ENCODE data around the gene EFCAB13.

EFCAB13 gene

DNA sequence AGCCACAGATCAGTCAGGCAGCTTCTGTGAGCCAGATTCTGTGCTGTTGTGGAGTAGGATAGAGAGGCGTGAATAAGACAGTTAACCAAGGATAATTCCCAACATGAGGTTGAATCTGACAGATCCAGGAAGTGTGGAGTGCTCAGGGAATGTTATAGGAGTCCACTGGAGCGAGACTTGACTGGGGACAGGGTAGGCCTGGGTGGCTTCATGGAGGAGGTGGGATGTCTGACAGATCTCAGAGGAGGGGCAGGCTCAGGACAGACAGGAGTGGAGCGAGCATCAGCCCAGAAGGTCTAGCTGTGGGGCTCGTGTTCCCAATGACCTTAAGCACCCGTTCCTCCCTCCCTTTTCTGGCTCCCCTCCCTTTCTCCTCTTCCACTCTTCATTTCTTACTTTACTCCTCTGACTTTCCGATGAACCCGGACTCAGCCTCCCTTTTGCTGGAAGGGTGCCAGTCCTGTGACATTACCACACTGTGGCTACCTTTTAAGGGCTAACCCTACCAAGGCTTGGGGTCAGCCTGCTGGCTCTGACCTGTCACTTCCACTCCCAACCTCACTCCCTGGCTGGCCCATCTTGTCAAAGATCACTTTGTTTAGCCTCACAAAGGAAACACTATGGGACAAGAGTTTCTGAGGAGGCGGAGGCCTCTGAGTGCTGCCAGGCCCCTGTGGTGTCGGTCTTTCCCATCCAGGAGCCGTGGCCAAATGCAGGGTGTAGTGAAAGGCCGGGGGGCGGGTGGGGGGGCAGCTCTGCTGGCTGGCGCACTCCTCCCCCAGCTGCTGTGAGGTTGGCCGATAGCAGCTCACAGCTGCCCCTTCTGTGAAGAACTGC, 28.5 kb upstream of the EFCAB13 start:
- DNase-seq (ENCODE audit: low read depth in 3 of 3, low spot score in 1 of 3): no peak

DNA sequence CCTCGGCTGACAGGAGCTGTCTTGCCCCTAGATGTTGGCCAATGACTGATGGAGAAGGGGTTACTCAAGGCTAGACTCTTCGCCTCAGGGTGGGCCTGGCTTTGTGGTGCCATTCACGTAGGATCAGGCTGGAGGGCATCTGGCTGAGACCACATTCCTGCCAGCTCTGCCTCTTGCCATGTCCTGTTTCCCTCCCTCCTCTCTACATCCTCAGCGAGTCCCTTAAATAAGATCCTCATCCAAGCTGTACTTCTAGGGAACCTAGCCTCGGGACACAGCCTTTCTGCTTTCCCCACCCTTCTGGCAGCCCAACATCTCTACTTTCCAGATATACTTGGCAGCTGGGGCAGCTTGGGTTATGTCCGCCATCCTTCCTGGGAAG, 27.9 kb upstream of the EFCAB13 start:
- no peak for DNase-seq (ENCODE audit: low read depth in 3 of 3, low spot score in 1 of 3)

DNA sequence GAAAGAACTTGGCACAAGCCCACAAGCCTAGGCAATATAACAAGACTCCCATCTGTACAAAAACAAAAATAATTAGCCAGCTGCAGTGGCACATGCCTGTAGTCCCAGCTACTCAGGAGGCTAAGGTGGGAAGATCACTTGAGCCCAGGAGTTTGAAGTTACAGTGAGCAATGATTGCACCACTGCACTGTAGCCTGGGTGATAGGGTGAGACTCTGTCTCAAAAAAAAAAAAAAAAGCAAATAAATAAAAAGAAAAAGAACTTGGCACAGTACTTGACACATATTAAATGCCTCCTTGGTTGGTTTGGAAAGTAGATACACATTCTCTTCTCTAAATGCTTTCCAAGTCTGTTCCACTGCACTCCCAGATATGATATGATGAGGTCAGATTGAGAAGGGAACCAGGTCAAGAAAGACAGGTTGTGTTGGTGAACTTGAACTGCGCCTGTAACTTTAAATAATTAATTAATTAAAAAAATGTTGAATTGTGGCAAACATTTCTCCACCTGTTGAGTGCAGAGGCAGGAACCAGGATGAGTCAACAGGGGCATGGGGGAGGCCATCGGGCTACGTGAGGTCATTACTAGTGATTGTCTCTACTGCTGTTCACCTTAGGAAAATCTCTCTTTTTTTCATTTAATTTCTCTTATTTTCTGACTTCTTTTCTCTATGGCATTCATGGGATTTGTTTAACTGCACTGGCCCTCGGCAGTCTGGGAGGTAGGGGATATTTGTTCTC, 25.9 kb upstream of the EFCAB13 start:
- DNase-seq (ENCODE audit: low read depth in 3 of 3, low spot score in 1 of 3): no peak

DNA sequence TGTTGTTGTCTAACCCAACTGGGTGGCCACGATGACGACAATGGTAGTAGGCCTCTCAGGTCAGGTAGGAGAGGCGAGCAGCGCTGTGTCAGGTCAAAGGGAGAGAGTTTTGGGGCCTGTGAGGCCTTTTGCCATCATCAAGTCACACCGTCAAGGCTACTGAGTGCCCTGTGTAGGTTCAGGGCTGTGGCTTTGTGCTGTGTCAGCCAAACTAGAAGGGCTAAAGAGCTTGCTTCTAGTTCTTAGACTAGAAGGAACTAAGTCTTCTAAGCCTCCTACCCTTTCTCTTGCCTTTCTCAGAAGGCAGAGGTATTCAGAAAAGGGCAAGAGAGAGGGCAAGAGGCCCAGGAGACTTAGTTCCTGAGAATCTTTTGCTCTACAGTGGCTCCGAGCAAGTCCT, 25.0 kb upstream of the EFCAB13 start:
- DNase-seq (ENCODE audit: low read depth in 3 of 3, low spot score in 1 of 3): no peak

DNA sequence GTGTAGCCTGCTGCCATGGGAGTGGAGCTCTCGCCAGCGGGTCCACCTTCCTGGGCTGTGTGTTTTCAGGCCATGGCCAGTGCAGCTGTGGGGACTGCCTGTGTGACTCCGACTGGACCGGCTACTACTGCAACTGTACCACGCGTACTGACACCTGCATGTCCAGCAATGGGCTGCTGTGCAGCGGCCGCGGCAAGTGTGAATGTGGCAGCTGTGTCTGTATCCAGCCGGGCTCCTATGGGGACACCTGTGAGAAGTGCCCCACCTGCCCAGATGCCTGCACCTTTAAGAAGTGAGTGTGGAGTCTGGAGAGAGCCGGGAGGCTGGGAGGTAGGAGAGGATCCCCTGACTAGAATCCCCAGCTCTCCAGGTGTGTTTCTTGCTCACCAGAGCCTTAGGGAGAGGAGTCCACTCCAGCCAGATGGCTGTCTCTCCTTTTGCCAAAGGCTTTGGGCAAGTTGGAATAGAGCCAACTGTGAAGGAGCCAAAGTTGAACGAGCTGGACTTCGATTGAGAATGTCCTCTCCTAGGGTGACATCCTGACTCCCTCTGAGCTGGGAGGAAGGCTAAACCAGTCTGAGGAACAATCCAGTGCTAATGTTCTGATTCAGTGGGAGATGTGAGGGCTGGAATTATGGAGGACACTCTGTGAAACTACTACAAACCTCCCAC, 24.4 kb upstream of the EFCAB13 start:
- no peak for DNase-seq (ENCODE audit: low read depth in 3 of 3, low spot score in 1 of 3)

DNA sequence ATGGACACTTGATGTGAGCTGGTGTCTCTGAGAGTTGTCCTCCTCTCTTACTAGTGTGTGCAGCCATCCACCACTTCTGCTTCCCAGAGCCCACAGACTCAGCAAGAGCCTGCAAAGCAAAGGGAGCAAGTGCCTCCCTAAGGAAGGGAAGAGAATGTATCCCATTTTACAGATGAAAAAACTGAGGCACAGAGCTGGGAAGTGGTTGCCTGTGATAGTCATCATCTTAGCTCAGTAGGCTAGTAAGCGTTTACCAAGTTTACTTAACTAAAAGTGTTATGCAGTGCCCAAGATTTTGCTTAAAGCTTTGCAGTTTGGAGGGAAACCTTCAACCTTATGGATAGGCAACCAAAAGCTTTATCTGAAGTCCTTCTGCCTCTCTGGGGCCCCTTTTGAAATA, 23.0 kb upstream of the EFCAB13 start:
- DNase-seq (ENCODE audit: low read depth in 3 of 3, low spot score in 1 of 3): no peak

DNA sequence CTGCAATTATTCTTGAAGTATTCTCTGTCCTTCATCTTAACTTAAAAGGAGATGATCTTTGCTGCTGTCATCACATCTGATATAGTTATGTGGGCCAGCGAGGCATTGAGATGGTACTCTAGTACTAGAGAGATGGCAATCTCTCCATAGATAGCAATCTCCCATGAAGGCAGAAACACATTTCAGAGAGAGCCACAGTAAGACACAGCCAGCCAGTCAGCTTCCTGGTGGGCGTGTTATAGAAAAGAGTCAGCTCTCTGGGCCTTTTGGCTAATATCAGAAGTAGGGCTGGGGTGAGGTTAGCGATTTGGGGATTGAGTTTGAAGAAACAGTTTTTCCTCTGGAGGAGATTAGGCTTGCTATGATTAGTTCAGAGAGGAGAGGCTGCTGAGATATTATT, 22.6 kb upstream of the EFCAB13 start:
- DNase-seq (ENCODE audit: low read depth in 3 of 3, low spot score in 1 of 3): no peak

DNA sequence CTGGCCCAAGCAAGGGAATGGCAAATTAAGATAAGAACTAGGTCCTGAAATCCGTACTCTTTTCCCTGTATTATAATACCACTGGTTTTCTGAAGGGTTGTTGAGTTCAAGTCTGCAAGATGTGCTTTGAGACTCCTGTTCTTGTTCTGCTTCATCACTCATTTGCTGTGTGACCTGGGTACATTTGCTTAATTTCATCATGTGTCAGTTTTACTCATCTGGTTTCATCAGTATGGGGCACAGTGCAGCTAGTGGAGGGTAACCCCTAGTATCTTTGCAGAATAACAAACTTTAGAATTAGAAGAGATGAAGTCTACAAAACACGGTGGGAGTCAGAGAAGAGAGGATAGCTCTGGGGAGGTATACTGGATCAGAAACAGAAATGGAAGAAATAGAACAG, 21.9 kb upstream of the EFCAB13 start:
- no peak for DNase-seq (ENCODE audit: low read depth in 3 of 3, low spot score in 1 of 3)

DNA sequence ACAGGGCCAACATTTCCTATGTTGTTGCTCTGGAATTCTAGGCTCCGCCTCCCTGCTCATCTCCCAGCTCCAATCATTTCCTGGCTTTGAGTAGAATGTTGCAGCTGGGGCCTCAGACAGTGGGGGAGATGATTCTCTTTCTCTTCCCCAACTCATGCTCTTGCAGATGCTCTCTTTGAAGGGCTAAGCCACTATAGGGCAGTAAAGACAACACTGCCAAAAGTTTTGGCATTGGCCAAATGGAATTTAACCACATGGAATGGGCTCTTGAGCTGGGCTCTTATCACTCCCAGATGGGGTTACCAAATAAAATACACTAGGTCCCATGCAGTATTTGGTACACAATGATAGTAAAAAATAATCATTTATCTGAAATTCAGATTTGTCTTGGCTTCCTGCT, 19.6 kb upstream of the EFCAB13 start:
- DNase-seq (ENCODE audit: low read depth in 3 of 3, low spot score in 1 of 3): no peak

DNA sequence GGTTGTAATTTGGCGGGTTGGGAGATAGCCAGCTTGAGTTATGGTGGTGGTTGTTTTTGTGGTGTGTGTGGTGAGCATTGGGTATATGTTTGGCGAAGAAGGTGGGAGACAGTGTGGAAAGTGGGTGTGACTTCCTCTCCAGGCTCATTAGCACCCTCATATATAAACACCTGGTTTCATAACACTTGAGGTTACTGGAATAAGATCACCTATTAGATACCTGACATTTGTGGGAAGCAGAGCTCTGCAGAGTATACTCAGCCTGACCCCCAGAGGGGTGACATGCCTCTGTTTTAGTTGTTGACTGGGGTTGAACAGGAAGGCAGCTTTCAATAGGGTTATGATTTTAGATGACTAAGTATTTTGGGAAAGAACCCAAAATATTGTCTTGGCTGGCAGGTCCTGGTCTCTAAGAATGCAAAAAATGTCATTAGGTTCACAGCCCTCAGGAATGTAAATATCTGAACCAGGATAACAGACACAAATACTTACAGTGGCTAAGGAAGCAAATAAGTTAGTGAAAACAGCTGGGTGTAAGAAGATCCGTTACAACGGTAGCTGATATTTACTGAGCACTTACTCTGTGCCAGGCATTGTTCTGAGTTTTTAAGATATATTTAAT, 18.3 kb upstream of the EFCAB13 start:
- no peak for DNase-seq (ENCODE audit: low read depth in 3 of 3, low spot score in 1 of 3)

DNA sequence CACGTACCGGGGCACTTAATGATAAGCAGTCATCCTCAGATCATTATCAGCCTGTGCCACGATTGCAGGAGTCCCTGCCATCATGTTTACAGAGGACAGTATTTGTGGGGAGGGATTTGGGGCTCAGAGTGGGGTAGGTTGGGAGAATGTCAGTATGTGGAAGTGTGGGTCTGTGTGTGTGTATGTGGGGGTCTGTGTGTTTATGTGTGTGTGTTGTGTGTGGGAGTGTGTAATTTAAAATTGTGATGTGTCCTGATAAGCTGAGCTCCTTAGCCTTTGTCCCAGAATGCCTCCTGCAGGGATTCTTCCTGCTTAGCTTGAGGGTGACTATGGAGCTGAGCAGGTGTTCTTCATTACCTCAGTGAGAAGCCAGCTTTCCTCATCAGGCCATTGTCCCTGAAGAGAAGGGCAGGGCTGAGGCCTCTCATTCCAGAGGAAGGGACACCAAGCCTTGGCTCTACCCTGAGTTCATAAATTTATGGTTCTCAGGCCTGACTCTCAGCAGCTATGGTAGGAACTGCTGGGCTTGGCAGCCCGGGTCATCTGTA, 13.5 kb upstream of the EFCAB13 start:
- no peak for DNase-seq (ENCODE audit: low read depth in 3 of 3, low spot score in 1 of 3)

DNA sequence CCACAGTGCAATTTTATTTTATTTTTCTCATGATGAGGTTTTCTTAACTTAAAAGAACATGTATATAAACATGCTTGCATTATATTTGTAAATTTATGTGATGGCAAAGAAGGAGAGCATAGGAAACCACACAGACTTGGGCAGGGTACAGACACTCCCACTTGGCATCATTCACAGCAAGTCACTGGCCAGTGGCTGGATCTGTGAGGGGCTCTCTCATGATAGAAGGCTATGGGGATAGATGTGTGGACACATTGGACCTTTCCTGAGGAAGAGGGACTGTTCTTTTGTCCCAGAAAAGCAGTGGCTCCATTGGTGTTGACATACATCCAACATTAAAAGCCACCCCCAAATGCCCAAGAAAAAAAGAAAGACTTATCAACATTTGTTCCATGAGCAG, 12.3 kb upstream of the EFCAB13 start:
- DNase-seq (ENCODE audit: low read depth in 3 of 3, low spot score in 1 of 3): no peak

DNA sequence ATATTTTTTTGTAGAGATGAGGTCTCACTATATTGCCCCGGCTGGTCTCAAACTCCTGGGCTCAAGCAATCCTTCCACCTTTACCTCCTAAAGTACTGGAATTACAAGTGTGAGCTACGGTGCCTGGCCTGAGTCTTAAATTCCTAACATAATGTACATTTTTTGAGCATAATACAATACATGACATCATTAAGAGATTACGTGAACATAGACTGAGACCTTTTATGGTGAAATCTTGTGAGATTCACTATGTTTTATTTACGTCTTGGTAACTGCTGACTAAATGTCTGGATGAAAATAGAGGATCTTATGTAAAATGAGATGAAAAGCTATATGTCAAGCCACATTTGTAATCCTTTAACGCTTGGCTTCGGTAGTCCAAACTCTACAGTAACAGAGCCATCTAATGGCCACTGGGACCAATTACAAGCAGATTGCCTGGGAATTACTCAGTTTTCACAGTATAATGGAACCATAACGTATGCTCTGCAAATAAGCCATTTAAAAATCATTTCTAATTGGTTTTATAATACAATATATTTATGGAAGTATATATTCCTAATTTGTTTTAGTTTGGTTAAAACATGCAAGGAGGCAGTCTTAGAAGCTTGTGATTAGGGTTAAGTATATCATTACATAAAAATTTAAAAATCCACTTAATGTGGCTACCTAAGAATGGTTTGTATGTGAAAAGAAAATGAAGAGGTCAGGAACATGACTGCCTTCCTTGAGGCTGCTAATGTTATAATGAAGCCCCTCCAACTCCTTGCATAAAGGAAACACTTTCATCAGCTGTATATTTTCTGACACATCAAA, 8.1 kb upstream of the EFCAB13 start:
- no peak for DNase-seq (ENCODE audit: low read depth in 3 of 3, low spot score in 1 of 3)

DNA sequence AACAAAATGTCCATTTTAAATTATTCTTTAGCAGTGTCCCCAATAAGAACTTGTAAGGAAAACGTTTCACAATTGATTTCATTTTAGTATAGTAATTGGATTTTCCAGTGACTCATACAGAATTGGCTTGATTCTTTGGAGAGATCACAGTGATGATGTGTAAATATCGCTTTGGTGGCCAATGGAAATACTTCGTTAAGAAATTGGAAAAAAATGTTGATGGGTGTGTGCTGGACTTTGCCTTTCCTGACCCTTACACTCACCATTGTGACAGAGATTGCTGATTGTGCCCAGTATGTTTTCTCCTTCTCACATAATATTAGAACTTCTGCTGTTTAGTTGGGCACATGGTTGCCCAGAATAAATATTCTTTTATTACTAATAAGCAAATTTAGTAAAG, 7.4 kb upstream of the EFCAB13 start:
- no peak for DNase-seq (ENCODE audit: low read depth in 3 of 3, low spot score in 1 of 3)

DNA sequence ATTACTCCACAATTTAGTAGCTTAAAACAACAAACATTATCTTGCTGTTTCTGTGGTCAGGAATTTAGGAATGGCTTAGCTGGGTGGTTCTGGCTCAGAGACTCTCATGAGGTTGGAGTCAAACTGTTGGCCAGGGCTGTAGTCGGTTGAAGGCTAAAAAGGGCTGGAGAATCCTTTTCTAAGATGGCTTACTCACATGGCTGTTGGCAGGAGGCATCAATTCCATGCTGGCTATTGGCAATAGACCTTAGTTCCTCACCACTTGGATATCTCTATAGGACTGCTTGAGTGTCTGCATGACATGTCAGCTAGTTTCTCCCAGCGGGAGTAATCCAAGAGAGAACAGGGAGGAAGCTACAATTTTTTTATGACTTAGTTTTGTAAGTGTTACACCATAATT, 6.6 kb upstream of the EFCAB13 start:
- DNase-seq (ENCODE audit: low read depth in 3 of 3, low spot score in 1 of 3): no peak

DNA sequence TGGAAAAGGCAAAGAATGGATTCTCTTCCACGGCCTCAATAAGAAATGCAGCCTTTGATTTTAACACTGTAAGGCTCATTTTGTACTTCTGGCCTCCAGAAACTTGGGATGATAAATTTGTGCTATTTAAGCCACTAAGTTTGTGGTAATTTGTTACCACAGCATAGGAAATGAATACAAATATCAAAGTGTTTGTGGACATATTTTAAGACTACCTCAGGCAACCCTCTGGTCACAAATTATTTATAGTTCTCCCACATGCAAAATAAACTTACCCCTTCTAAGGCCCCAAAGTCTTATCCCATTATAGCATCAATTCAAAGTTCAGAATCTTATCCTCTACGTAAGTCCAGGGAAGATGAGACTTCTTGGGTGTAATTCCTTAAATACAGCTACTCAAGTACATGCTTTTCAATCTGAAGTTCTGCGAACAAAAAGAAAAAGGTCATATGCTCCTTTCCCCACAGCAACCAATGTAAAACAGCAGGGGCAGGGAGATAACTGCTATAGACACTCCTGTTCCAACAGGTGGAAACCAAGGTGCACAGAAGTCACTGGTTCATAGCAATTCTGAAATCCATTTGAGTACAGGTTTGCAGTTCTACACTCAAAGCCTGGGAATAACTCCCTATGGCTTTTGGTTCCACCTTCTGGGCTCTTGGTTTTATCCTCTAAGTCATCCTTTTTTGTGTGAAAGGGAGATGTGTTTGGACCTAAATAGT, 5.4 kb upstream of the EFCAB13 start:
- no peak for DNase-seq (ENCODE audit: low read depth in 3 of 3, low spot score in 1 of 3)

DNA sequence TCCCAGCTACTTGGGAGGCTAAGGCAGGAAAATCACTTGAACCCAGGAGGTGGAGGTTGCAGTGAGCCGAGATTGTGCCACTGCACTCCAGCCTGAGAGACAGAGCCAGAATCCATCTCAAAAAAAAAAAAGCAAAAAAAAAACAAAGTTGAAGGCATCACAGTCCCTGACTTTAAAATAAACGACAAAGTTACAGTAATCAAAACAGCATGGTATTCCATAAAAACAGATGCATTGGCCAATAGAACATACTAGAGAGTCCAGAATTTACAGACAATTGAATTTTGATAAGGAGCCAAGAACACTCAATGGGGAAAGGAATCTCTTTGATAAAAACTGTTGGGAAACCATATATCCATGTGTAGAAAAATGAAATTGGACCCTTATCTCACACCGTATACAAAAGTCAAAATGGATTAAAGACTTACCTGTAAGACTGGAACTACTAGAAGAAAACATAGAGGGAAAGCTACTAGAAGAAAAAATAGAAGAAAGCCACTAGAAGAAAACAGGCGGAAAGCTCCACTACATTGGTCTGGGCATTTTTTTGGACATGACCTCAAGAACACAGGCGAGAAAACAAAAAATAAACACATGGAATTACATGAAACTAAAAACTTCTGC, 2.8 kb upstream of the EFCAB13 start:
- DNase-seq (ENCODE audit: low read depth in 3 of 3, low spot score in 1 of 3): no peak

DNA sequence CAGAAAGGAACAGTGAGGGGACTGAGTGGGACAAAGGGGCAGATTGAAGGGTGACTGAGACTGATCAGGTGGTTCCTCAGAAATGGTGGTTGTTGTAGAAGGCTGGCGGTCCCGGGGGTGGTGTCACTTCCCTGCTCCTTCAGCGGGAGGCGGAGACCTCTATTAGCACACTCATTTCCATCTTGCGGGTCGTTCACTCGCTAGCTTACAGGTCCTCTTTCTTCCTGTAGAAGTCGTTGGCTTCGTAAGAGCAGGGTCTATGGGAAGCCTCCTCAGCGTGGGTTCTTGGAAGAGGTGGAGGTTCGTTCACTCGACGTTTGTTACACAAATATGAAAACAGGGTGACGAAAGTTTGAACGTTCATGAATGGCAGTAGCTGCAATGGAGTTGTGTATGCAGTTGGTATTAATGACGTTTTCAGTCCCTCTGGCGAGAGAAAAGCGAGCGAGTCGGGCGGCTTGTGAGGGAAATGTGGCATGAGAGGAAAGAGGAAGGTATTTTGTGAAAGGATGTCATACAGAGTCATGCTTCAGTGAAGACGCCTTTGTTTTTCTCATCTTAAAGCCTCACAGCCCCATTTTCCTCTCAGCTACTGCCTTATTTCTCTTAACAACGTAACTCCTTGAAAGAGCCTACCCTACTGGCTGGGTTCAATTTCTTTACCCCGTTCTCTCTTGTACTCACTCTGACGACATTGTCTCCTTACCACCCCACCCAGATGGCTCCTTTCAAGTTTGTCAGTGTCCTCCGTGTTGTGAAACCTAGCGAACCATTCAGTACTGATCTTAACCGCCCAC, 667 bp downstream of the EFCAB13 start:
- peak in 1 of 3 donors; percentile 31 for DNase-seq (ENCODE audit: low read depth in 3 of 3, low spot score in 1 of 3)

DNA sequence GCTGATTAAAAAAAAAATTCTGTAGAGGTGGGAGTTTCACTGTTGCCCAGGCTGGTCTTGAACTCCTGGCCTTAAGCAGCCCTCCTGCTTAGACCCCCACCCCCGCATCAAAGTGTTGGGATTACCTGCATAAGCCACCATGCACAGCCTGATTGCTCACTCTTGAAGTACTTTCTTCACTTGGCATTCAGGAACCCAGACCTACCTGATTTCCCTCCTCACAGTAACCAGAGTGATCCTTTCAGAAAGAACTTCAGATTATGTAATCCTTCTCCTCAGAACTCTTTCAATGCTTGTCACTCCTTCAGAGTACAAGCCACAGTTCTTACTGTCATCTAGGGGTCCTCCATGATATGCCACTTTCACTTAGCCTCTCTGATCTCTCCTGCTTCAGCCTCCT, 1.4 kb downstream of the EFCAB13 start:
- DNase-seq (ENCODE audit: low read depth in 3 of 3, low spot score in 1 of 3): no peak

All from stimulated activated CD4-positive, alpha-beta T cell treated with anti-CD3 and anti-CD28 coated beads, TNF-alpha, amount 100 ng/mL, for 1 hour (primary cell).